Hepatocyte (in vitro differentiated cells): ENCODE data around the gene FPR3.

Experiments used
- CTCF ChIP-seq: fragments of 200-600 bp; sonication (generic); IDR thresholded peaks from 2 replicates; pipeline ENCODE4 v1.5.1; 2016; ENCODE audit warnings: antibody characterized with exemption, mild to moderate bottlenecking; ENCODE audit not compliant: poor library complexity
- EZH2 ChIP-seq: fragments of 200-600 bp; sonication (generic); IDR thresholded peaks from 2 replicates; pipeline ENCODE4 v1.6.1; 2016; ENCODE audit warnings: antibody characterized with exemption, mild to moderate bottlenecking, borderline replicate concordance

- no peak for TF ChIP-seq CTCF
- TF ChIP-seq EZH2: no peak
Observed at GRCh38 chr19:51821456-51821855, 26.5 kb downstream of the FPR3 start.
